Right renal cortex interstitium (tissue), 3 donors: Measurements from ENCODE around the gene TOP2B. TPM values are rescaled to one million over a fixed set of nuclear protein-coding genes. Genes with fewer than 3 reads are reported as not detected.

Source experiments
- DNase-seq, 3 donors: peaks; one replicate each; pipeline ENCODE4 v3.0.0-alpha.2; 2013; ENCODE audit warnings: low read depth in 3 of 3, low spot score in 2 of 3
- polyA plus RNA-seq, 3 donors: library from polyadenylated mRNA; unstranded; fragments of 120-200 nt; gene quantifications; one replicate each; pipeline ENCODE4 v1.2.1, GENCODE V29; 2013; ENCODE audit not compliant: insufficient read length in 3 of 3

The TOP2B gene
- polyA plus RNA-seq, 3 donors: 317 to 359 (median 332) TPM

- DNase-seq: no peak
Measured at GRCh38 chr3:25674670-25675069, 10.0 kb upstream of the TOP2B start.

DNA sequence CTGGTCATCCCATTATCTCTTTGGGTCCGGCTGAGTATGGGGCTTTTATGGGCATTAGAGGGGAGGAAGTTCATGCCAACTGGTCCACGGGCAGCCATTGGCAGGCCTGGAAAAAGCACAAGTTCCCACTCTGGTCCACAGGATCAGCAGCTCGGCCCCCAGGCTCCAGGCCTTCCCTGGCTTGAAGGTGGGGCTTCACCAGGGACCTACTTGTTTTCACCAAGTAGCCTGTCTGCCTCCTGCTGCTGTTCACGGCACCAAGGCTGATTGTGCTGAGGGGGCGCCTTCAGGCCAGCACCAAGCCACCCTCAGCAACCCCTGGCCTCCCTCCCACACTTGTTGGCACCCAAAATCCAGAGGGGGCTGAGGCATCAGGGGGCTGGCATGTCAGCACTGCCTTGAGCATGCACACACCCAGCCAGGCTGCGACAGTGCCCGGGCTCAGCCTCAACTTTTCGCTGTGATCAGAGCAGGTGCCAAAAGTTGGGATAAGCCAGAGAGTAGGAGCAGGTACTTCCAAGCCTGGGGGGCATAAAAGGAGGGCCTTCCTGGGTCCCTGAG, 9.1 kb upstream of the TOP2B start:
- DNase-seq: no peak

DNA sequence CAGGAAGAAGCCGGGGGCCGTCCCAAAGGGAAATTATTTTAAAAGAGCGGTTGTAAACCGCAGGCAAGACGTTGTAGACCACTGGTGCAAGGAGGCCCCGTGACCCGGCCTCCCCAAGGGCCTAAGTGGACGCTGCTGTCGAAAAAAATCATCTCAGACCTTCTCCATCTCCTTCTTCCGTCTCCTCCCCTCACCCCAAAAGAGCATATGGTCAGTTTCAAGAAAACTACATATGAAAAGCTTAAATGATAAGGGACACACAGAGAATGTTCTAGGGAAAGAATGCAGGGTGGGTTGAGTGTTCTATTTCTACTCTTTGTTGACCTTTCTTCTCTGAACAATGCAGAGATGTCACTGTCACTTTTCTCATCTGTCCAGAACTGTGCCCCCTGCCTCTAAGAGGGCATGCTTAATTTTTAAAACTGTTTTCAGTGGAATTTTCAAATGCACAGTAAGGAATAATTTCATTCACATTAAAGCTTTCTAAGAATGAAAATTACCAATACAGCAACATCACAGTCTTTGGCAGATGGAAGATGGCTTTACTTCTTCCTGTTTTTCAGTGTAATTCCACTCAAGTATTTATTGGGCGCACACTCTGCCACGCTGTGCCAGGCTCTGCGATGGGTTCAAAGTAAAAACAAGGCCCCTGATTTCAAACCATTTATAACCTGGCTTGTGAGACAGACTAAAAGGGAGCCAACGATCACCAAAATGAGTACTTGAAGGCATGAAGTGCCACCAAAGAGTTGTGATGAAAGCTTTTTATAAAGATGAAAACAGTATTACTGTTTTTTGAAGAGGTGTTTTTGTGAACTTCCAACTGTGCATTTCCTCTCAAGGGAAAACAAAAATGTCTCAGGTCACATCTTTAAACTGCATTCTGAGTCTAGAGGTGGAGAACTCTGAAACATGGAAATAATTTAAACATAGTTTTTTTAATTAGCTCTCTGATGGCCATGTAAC, 891 bp upstream of the TOP2B start:
- DNase-seq: peak in 1 of 3 donors; percentile 52

- DNase-seq: peak in 1 of 3 donors; percentile 51
Measured at GRCh38 chr3:25663869-25664811, 567 bp downstream of the TOP2B start.

- no peak for DNase-seq
Measured at GRCh38 chr3:25663347-25663868, 1.3 kb downstream of the TOP2B start.

DNA sequence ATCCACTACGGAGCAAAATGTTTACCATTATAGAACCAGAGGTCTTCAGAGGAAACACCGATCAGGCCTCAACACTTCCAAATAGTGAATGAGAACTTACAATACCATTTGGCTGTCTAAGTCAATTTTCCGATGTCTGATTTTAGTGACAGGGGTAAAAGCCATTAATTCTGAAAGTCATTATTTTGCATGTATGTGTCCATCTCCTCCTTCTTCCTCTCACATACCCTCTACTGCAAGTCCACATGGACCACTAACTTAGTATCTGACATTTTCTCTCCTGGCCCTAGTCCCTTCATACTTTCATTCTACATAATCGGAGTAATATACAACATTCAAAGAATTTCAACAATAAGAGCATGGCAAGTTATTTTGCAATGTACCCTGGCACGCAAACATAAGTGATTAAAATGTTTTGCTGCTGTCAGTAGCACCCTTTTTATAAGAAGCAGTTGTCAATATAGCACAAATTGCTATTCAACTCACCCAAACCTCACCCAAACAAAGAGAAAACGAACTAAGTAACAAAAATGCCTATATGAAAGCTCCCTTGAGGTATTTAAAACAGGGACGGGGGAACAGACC, 1.9 kb downstream of the TOP2B start:
- no peak for DNase-seq

GRCh38 chr3:25661694-25662437, 2.8 kb downstream of the TOP2B start:
- no peak for DNase-seq

GRCh38 chr3:25658836-25659235, 5.9 kb downstream of the TOP2B start:
- no peak for DNase-seq

GRCh38 chr3:25657293-25657692, 7.4 kb downstream of the TOP2B start:
- no peak for DNase-seq

DNA sequence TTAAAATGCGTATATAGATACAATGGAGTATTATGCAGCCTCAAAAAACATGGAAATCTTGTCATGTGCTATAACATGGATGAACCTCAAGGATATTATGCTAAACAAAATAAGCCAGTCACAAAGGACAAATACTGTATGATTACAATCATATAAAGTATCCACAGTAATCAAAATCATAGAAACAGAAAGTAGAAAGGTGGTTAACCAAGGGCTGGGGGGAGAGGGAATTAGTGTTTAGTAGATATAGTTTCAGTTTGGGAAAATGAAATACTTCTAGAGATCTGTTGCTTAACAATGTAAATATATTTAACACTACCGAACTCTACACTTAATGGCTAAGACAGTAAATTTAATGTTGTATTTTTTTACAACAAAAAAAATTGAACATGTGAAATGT, 9.0 kb downstream of the TOP2B start:
- DNase-seq: no peak

DNA sequence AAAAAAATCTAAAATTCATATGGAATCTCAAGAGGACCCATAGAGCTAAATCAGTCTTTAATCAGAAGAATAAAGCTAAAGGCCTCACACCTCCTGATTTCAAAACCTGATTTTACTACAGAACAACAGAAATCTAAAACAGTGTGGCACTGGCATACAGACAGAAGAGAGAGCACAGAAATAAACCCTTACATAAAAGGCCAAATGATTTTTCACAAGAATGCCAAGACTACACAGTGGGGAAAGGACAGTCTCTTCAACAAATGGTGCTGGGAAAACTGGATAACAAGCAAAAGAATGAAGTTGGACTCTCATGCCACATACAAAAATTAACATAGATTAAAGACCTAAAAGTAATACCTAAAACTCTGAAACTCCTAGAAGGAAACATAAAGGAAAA, 10.1 kb downstream of the TOP2B start:
- DNase-seq: no peak

DNA sequence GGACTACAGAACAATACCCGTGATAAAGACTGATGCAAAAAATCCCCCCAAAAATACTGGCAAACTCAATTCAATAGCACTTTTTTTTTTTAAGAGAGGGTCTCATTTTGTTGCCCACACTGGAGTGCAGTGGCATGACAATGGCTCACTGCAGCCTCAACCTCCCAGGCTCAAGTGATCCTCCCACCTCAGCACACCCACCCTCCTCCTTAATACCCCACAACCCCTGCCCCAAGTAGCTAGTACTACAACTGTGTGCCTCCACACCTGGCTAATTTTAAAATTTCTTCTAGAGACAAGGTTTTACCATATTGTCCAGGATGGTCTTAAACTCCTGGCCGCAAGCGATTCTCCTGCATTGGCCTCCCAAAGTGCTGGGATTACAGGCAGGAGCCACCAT, 11.4 kb downstream of the TOP2B start:
- DNase-seq: no peak

DNA sequence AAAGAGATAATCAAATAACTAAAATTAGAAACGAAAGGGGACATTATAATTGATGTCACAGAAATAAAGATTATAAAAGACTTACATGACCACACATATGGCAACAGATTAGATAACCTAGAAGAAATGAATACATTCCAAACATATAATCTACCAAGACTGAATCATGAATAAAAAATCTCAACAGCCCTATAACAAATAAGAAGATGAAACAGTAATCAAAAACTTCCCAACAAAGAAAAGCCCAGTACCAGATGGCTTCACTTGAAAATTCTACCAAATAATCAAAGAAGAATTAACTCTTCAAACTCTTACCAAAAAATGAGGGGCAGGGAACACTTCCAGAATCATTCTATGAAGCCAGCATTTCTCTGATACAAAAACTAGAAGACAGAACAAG, 11.8 kb downstream of the TOP2B start:
- DNase-seq: no peak

GRCh38 chr3:25648925-25649830, 15.5 kb downstream of the TOP2B start:
- DNase-seq: no peak

DNA sequence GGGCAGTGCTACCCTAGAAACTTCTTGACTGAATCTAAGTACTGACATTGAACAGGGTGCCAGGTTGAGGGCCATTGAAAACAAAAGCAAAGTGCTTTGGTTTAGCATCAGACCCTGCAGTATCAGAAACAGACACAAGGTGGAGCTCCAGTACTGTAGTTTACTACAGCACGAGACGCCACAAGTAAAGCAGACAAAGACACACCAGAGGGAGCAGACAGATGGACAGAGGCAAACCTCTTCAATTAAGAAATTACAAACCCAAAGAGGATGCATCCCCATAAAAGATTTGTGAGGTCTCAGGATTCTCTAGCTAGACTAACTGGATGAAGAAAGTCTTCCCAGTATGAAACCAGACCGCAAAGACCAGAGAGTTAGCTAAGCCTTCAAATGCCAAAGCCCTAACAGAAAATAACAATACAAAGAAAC, 16.6 kb downstream of the TOP2B start:
- no peak for DNase-seq

DNA sequence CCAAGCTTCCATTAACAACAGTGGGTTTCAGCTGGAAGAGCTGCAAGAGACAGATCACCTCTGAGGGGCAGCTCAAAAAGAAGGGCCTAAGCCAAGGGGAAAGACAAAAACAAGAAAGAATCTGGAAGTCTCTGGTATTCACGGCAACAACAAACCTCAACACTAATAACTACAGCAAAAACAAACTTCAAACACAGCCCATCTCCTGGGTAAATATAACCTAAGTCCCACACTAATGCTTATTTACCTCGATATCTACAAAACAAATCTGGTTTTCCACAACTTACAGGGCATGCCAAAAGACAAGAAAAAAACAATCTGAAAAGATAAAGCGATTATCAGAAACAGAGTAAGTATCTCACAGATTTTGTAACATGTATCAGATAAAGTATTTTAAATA, 29.7 kb downstream of the TOP2B start:
- no peak for DNase-seq

DNA sequence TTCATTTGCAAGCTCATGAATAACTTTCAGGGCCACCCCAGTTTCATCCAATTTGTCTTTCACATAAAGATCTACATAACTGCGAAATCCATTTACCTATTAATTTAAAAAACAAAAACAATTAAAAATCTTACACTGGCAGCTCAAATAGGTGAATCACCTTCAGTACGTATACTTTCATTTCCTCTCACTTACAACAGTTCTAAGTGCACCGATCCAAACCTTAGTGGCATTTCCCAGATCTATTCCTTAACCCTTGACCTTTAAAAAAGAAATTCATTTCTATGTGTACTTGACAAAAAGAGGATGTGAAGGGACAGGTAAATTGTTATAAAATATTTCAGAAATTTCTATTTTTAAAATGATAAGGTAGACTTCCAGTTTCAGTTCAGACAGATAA, 30.8 kb downstream of the TOP2B start:
- no peak for DNase-seq

DNA sequence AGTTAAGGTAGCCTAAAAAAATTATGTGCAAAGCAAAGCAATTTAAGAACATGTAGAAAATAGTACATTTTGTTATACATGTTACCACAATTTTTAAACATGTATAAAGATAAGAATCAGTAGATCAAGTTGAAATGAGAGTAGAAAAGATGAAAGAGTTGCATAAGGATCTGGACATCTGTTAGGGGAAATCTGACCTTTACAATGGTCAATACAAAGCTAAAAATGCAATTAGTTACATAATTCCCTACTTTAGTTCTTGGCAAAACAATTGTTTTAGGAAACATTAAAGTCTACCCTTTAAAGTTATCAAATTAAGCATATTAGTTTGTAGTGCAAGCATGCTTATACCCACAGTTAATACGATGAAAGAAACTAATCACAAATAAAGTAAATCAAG, 32.7 kb downstream of the TOP2B start:
- DNase-seq: no peak

DNA sequence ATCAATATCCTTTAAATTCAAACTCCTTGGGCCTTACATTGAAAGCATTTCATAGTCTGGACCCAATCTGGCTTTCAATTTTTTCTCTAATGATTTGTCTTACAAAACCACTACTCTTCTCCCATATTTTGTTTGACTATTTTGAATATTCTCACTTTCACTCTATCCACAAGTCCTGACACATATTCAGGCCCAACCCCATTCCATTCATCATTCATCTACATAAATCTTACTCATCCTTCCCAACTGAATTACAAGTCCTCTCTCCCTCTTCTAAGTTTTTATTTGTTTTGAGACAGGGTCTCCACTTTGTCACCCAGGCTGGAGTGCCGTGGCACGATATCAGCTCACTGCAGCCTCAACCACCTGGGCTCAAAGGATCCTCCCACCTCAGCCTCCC, 43.6 kb downstream of the TOP2B start:
- DNase-seq: no peak
